ENCODE measurements around the gene CD109. TPM values are rescaled to one million over a fixed set of nuclear protein-coding genes. Genes with fewer than 3 reads are reported as not detected.

CD109 gene
- total and polyA plus RNA-seq, 2 of the 8 experiments (the other 6 are each of a cell fraction or from before 2014, with no cell fraction given), result 1.4 to 5.3 TPM

- no peak overlapping the region for H2BK12ac ChIP-seq (ENCODE audit: low read depth, low read length)
- ChIA-PET POLR2A (ENCODE audit: partially characterized antibody) (no interaction called here), CTCF (ENCODE audit: partially characterized antibody) (interaction anchor here (0.8 to 1.7 kb wide), 3 partner anchors 9 to 58 kb away, joined by 3 to 4 read pairs (median 3); no protein-coding TSS in a partner anchor)
- H3K4me3 ChIP-seq (ENCODE audit: extremely low read depth in 1 of 4, insufficient read depth in 2 of 4, low read depth in 3 of 4, low read length in 4 of 4), result no peak overlapping the region
- H3K4ac ChIP-seq (replicated peaks; ENCODE audit: insufficient read length, low read depth, low read length), result no peak overlapping the region
- FAIRE-seq (no peak), DNase-seq (ENCODE audit: low read depth in 1 of 2, low spot score in 2 of 2) (no peak)
- H4K8ac ChIP-seq (ENCODE audit: extremely low read depth, insufficient read depth, low read length), result no peak overlapping the region
- no peak overlapping the region for H3K18ac ChIP-seq (ENCODE audit: extremely low read depth, low read length)
- no peak overlapping the region for H2AFZ ChIP-seq (ENCODE audit: low read length)
- no peak overlapping the region for H3K14ac ChIP-seq (ENCODE audit: insufficient read length)
- H3K9ac ChIP-seq (replicated peaks in 1 of 4; ENCODE audit: extremely low read depth in 1 of 4, low read depth in 3 of 4, low read length in 3 of 4), result no peak overlapping the region
- no peak overlapping the region for H4K5ac ChIP-seq (ENCODE audit: insufficient read length, low read depth, low read length)
- no peak overlapping the region for H3K27ac ChIP-seq (ENCODE audit: low read depth, low read length)
- H2BK15ac ChIP-seq (ENCODE audit: low read length), result no peak overlapping the region
- no peaks in the 10 kb centered on the region for H3K79me2 ChIP-seq (ENCODE audit: control insufficient read depth in 1 of 2, insufficient read depth in 2 of 2, low read length in 2 of 2)
- H3K4me1 ChIP-seq (replicated peaks in 1 of 4; ENCODE audit: control insufficient read depth in 3 of 4, insufficient read depth in 4 of 4, low read length in 3 of 4), result no peaks in the 10 kb centered on the region
- no peak overlapping the region for H2AK5ac ChIP-seq (ENCODE audit: low read depth, low read length)
- no peak overlapping the region for H2BK5ac ChIP-seq (ENCODE audit: low read depth, low read length)
- H3K27me3 ChIP-seq (replicated peaks in 1 of 4; ENCODE audit: control insufficient read depth in 3 of 4, extremely low read depth in 1 of 4, insufficient read depth in 3 of 4, low read length in 3 of 4), result no peaks in the 10 kb centered on the region
- WGBS, 2 experiments (ENCODE audit: extremely low coverage in 1 of 2, insufficient coverage in 1 of 2, insufficient read length in 1 of 2, insufficient replicate concordance in 2 of 2, low coverage in 1 of 2, low lambda C conversion rate in 2 of 2, missing lambda C conversion rate in 1 of 2), result 84% methylated on average over 4 of the region's 6 CpGs; no CpG with 5 or more reads in 1 of the 2 experiments
- no peak overlapping the region for H3K23ac ChIP-seq (ENCODE audit: insufficient read length)
- no peak overlapping the region for H2BK120ac ChIP-seq (replicated peaks; ENCODE audit: low read depth, low read length)
- H4K91ac ChIP-seq (replicated peaks; ENCODE audit: insufficient read length, low read length), result no peak overlapping the region
- H3K56ac ChIP-seq (replicated peaks; ENCODE audit: insufficient read length, low read depth, low read length), result no peak overlapping the region
- H4K20me1 ChIP-seq (replicated peaks in 1 of 2; ENCODE audit: control insufficient read depth in 1 of 2, insufficient read depth in 2 of 2, low read length in 2 of 2), result no peaks in the 10 kb centered on the region
- H3K4me2 ChIP-seq (ENCODE audit: insufficient read depth in 1 of 2, low read depth in 2 of 2, low read length in 2 of 2), result no peak overlapping the region
- no peaks in the 10 kb centered on the region for H3K9me3 ChIP-seq (ENCODE audit: insufficient read depth in 2 of 2, low read depth in 1 of 2, low read length in 1 of 2)
- no peaks in the 10 kb centered on the region for H3K79me1 ChIP-seq (ENCODE audit: low read depth, low read length)
- no peaks in the 10 kb centered on the region for H3K36me3 ChIP-seq (ENCODE audit: control insufficient read depth in 2 of 4, insufficient read depth in 4 of 4, low read length in 3 of 4)
- H3K23me2 ChIP-seq (ENCODE audit: low read depth, low read length), result no peaks in the 10 kb centered on the region
- no peak overlapping the region for H2BK20ac ChIP-seq (ENCODE audit: low read length)
- TF ChIP-seq NANOG (IDR thresholded peaks at IDR 0.05; ENCODE audit: insufficient read depth, low read depth, low read length, poor library complexity, severe bottlenecking), result no peak
- no peak for TF ChIP-seq SIX5 (IDR thresholded peaks at IDR 0.05; ENCODE audit: low read depth, low read length)
- no peak for TF ChIP-seq SIN3A (conservative IDR thresholded peaks at IDR 0.05 in 1 of 2, IDR thresholded peaks at IDR 0.05 in 1 of 2; ENCODE audit: low read depth in 1 of 2, low read length in 2 of 2)
- TF ChIP-seq BACH1 (IDR thresholded peaks at IDR 0.05; ENCODE audit: low read length), result no peak
These were observed 101.9 kb downstream of the CD109 start for GRCh38 chr6:73797861-73798260.

Measured in H1 (cell line).